HG03159 (cell line): Measurements from ENCODE around the gene DPP6.

Source experiments
- ATAC-seq: cut with Tn5 transposase; IDR thresholded peaks from one replicate; pipeline ENCODE4 v1.9.1; 2021; ENCODE audit warnings: mild to moderate bottlenecking, moderate library complexity; ENCODE audit not compliant: unreplicated experiment

Gene DPP6

DNA sequence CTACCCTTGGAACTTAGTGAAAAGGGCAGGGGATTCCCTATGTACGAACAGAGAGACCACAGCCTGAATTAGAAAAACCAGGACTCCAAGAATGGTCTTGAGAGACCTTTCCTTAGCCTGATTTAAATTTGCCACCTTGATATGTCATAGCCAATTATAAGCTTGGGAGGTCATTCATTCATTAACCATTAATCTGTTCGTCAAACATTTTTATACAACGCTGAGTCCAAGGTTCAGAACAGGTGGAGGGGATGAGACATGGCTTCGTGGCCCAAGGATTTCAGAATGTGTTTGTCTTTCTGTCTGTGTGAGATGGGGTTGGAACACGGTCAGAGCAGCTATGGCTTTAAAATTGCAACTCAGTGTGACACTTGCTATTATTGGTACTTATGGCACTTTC lies 792.8 kb downstream of the DPP6 start:
- no peak for ATAC-seq

DNA sequence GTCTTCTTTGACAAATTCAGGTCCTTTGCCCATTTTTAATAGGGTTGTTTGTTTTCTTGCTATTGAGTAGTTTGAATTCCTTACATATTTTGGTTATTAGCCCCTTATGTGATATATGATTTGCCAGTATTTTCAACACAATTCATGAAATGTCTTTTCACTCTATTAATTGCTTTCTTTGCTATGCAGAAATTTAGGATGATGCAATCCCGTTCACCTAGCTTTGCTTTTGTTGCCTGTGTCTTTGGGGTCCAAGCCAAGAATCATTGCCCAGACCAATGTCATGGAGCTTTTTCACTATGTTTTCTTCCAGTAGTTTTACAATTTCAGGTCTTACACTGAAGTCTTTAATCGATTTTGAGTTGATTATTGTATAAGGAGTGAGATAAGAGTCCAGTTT lies 796.3 kb downstream of the DPP6 start:
- no peak for ATAC-seq

DNA sequence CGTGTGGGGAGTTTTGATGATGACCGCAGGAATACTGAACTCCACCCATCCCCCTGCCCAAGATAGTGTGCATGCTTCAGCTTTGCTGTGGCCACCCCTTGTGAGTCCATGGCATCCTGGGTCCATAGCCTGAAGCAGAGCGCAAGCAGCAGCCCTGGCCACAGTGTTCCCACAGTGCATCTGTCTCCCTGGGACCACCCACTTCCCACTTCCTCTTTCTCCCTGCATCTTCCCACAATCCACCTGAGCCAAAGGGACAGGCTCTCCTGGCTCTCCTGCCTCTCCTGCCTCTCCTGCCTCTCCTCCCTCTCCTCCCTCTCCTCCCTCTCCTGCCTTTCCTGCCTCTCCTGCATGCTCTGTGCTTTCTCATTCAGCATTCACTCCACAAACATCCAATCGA lies 800.0 kb downstream of the DPP6 start:
- ATAC-seq = no peak

DNA sequence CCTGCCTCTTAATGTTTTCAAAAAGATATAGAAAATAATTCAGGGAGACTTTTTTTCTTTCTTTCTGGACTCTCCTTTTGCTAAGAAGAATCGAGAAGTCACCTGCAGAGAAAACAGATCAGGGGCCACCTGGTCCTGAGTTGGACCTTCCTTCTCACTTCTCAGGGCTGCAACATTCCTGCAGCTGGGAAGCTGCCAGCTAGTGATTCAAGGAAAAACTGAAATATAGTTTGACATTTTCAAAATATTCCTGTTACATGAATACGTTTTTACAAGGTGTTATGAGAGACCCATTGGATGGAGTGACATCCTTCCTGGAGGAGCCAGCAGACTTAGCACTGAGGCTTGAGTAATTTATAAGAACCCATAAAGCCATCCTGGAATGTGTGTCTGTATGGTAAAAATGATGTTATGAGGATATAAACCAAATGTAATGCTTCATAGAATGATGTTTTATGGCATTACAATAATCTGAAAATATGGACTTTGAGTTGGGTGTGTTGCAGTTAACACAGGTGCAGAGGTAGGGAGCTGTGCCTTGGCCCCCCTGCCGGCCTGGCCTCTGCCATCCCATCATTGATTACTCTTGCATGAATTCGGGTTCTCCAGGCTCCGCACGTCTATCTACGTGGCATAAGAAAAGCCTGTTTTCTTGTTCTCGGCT lies 801.0 kb downstream of the DPP6 start:
- ATAC-seq = no peak

DNA sequence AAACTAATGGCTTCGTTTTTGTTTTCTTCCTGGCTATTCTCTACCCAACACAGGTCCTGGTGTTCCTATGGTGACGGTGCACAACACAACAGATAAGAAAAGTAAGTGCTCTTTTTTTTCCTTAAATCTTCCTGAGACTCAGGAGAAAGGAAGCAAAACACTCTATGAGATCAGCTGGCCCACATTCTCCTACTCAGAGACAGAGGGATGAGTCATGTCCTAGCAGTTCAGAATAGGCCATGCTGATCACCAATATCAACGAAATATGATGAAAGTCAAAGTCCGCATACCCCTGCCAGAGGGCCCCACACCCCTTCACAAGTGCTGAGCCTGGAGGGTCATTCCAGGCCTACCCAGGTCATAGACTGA lies 801.5 kb downstream of the DPP6 start:
- ATAC-seq = no peak

DNA sequence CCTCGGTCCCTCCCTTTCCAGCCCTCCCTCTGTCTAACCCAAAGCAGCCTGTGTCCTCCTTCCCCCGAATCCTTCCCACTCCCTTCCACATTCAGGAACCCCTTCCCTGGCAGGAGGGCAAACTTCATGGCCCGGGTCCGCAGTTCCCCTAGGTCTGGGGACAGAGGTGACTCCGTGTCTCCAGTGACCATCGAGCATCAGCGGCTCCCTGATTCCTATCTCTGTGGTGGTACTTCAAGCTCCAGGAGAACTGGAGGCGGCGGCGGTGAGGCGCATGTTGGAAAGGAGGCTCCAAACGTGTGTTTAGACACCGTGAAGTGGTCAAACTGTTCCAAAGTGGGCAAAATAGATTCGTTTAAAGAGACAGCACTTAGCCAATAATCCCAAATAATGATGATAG lies 802.6 kb downstream of the DPP6 start:
- ATAC-seq = no peak

DNA sequence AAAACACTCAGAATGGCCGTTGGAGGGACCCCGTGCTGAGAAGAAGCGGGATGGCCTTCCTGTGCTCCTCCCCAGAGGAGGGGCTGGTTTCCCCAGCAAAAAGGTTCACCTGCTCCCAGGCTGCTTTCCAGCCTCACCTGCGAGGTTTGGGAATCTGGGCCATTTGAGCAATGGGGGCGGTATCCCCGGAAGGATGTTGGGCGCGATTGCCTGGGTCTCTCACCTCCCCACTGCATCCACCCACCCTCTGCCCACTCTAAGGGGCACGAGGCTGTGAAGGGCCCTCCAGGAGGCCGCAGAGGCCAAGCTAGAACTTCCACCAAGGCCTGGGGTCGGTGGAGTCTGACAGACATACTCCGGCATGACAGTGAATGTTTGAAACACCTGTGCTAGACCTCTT lies 803.2 kb downstream of the DPP6 start:
- ATAC-seq = no peak

DNA sequence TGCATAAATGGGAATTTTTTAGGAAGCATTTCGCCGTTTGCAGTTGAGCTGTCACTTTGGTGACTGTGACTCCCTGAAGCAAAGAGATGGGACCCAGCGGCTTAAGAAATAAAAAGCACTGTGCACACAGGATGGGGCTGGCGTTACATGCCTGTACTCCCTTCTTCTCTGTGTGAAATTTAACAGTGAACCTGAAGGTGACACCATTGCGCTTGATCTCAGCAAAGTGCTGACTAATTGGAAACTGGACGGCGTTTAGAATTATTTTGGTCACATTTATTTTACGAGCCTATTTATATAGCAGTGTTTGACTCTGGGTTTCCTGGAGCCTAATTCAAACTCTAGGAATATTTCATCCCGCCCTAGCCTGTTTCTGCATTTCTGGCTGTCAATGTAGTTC lies 804.5 kb downstream of the DPP6 start:
- ATAC-seq = no peak

DNA sequence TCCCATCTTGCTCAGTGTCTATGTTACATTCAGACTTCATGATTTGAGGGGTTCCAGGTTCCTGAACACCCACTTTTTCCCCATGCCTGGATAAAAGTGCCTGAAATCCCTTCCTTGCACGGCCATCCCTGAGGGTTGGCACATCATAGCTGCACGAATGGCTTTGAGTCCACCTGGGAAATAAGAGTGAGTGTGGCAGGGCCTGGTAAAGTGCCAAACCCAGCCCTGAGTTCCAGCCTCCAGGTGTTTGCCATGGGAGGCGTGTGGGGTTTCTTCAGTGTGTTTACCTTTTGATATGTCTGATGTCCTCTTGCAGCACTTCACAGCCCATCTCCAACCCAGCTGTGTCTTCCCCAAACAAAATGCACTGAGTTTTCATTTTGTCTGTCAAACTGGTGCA lies 805.0 kb downstream of the DPP6 start:
- ATAC-seq = no peak

DNA sequence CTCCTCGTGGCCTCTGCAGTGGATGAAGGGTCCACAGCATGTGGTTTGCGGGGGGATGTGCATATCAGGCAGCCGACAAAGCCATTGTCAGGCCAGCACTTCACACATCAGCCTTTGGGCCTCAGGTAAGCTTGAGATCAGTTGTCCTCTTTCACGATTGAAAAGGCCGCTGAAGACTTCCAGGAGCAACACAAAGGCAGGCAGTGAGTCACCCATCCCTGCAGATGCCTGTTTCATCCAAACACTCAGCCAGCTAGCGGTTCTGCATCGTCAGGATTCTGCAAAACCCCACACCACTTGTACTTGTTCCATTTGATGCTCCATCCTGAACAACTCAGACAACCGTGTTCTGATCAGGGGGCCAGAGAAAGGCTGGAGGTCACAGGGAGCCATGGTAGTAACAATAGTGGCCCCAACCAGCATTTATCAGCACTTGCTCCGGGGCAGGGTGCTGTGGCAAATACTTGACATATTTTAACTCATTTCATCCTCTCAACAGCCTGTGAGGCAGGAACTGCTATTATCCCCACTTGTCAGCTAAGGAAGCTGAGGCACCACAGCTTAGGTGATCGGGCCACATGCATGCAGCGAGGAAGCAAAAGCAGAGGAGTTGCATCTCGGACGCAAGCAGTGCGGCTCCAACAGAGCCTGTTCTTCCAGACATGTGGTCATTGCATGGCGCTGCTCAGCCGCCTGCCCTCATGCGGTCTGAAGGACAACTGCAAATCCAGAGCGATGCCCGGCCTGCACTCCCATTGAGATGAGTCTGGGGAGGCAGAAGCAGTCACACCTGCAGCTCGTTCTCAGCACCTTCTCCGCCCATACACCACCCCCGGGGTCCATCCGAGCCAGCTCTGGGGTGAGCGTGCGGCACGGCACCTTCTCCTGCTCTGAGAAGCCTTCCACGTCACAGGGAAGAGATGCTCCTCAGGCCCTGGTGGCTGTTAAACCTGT lies 805.8 kb downstream of the DPP6 start:
- no peak for ATAC-seq

DNA sequence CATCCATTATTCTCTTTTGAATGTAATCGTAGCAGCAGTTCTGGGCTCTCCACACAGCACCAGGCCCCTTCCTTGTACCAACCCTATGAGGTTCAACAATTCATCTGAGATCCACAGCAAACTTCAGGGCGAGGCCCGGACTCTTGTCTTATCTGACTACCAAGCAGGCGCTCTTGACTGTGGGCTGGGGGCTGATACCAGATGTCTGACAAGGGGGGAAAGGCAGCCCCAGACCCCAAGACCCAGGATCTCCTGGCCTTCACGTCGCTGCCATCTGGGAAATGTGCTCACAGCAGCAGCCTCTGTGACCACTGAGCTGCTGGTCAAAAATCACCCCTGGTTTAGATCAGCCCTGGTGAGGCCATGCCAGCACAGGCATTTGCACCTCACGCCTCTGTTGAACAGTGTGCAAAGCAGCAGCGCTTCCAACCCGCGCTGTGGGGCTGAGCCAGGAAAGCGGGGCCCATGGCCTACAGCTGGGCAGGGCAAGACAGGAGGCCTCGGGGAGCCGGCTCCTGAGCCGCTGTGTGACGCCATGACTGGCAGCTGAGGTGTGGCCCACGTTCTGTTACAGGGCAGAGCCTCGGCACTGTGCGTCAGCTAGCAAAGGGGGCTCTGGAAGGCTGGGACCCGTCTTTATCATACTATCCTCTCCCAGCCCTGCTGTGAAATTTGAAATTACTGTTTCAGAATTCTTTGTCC lies 806.8 kb downstream of the DPP6 start:
- ATAC-seq = no peak

DNA sequence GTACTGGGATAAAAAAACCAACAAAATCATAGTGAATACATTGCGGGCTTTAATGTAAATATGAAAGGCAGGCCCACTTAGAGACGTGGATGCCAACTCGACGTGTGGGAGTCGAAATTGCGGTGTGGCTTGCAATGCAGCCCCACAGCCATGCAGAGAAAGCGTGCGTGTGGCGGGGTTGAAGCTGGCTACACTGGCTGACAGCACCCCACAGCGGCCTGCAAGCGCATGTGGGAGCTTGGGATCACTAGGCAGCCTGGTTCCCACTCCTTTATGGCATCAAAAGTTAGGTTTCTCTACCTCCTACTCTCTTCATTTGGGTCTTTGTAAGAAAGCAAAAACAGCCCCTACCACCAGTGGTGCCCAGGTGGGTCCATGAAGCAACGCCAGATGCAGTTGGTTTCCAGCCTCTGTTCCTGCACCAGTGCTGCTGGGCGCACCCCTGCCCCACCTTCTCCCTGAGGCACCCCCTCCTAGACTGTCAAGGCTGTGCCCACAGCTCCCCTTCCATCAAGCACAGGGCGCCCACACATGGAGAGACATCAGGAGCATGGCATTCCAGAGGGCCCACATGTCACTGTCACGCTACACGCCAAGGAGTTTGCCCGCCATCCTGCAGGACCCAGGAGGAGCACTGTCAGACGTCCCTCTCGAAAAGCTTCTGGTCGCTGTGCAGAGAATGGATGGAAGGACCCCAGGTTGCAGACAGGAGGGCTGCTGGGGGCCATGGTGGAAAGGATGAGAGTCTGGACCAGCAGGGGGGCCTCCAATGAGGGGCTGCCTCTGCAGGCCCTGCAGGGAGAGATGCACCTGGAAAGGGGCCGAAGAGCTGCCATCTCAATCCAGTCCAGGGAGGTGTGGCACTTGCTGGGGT lies 807.8 kb downstream of the DPP6 start:
- no peak for ATAC-seq

DNA sequence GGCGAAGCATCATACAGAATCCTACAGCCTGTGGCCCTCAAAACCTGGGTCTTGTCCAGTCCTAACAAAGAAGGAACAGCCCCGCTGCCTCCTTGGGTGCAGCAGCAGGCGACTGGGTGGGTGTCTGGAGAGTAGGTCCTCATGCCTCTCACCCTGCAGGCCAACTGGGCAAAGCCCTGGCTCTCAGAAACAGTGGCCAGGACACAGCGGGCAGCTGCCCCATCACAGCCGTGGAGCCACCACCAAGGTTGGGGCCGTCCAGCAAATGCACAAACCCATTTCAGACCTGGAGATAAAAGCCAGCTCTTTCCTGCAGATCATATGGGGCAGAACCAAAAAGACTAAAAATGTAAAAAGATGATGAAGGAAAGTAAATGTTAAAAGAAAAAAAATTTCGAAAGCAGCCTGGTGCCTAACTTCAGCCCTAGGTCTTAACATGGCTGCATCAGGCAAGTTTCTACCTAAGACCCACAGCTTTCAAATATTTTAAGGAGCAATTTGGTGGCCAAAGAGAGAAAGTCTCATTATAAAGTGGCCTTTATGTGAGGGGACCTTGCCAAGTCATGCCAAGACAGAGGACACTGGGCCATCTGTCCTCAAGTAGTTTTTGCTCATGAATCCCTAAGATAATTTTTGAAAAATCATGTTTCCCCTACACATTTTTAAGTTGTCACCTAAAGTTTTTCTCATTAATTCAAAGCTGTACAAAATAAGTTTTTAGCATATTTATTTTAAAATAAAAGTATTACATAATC lies 808.6 kb downstream of the DPP6 start:
- ATAC-seq = no peak

DNA sequence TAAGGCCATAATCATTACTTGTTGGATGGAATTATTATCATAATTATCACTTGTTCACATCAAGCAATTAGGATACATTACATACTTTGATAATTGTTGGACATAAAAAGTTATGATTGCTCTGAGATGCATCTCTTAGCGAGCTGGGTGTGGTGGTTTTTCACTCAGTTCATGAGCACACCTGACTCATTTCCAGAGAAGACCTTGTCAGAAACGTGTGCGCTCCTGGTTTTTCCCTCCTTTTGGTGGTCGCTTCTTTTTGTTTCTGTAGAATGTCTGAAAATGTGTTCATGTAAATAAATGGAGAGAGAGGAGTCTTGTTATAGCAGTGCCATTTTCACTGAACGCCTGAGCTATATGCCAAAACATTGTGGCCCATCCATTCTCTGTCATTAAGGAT lies 809.4 kb downstream of the DPP6 start:
- no peak for ATAC-seq

DNA sequence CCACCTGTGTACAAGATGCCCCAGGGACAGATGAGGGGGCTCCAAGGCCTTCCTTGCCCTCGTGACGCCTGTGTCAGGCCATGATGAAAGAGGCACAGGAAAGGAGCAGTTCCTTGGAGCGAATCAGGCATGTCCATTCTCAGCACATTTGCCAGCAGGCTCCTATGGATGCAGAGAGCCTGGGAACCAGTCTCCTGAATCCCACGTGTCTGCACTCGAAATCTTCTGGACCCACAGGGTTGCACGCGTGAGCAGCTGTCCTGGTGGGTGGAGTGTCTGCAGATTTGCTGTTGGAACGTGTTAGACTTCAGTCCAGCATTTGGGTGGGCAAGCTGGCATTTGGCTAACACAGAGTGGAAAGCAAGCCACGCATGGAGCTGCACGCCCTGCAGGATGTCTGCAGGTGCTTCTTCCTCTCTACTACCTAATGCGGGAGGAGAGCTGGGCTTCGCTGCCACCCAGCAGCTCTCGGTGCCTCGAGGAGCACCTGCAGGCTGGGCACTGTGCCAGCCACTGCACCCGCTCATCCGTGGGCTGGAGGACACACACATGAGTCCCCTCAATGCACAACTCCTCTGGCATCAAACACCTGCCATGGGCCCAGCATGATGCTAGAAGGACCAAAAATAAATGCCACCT lies 810.1 kb downstream of the DPP6 start:
- ATAC-seq = no peak

DNA sequence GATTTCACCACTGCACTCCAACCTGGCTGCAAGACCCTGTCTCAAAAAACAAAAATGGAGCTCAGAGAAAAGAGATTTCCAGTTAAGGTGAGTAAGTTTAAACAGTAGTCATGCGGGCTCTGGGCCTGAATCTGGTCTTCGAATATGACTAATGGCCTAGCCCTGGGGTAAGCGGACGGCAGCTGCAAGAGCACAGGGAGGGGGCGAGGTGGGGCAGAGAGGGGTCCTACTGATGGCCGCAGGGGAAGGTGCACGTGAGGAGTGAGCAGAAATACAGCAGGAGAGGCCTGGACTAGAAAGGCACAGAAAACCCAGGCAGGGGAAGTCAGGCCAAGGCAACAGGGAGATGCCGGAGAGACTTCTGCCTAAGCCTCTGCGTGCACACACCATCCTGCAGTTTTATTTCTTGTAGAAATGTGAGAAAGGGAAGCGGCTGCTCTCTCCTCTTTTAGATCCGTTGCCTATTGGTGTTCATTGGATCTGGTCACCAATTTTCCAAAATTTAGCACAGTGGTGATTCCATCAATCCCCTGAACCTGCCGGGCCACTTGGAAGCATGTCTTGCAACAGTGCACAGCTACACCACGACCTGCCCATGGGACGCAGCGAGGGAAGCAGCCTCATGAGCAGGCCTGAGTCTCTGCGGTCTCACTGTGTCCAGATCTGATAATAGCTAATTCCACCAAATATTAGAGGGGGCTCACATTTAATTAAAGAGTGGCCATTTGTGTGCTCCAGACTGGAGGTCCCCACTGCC lies 811.7 kb downstream of the DPP6 start:
- no peak for ATAC-seq

DNA sequence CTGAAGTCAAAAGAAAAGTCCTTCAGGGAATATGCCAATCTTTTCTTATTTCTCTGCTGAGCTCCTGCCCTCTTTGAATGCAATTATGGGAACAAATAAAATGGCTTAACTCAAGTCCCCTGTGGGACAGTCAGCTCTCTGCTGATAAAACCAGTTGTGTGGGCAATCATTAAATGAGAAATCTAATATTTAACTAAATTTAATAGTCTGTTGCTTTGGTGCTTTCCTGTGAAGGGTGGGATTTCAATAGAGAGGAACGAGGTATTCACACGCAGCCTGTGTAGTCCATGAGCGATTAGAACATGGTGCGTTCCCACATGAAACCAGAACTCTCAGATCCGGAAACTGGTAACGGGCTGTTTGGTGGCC lies 812.3 kb downstream of the DPP6 start:
- ATAC-seq = no peak

DNA sequence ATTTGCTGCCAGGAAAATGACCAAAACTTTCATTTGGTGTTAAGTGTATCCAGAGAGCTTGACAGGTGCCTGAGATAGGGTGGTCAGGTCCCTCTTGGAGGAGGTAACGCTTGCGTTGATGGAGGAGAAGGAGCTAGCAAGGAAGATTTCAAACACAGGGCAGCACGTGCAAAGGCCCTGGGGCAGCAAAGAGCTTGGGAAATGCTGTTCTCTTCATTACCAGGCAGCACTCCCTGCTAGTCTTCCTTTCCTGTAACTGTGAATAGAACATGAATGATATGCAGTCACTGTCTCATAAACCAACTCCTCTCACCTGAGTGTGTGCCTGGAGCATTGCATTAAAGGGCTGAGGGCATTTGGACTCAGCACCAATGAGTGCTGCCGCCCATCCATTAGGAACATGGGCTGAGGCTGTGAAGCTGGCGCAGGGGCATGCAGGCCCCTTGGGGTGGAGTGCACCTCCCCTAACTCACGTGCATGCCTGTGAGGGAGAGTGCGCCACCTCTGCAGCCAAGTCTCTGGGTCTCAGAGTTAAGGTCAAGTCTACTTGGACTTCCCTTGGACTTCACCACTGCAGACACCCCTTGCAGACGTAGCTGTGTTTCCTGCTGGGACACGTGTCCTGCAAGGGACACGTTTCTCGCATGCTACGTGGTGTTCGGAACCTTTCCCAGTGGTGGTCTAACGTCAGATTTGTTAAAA lies 813.9 kb downstream of the DPP6 start:
- ATAC-seq = no peak
